Type B pancreatic cell (in vitro differentiated cells): ENCODE data around the gene DOCK1. TPM values are rescaled to one million over a fixed set of nuclear protein-coding genes. Genes with fewer than 3 reads are reported as not detected.

ENCODE experiments used
- DNase-seq: peaks from one replicate; pipeline ENCODE4 v3.0.0; 2021; ENCODE audit warnings: mixed read lengths; ENCODE audit not compliant: unreplicated experiment; ENCODE audit errors: extremely low spot score
- H3K27ac Mint-ChIP-seq: 2 replicates; pipeline ENCODE4 v1.8.0; 2021; ENCODE audit warnings: mild to moderate bottlenecking, mixed read lengths
- H3K27me3 Mint-ChIP-seq: 2 replicates; pipeline ENCODE4 v1.8.0; 2021; ENCODE audit warnings: mixed read lengths
- H3K36me3 Mint-ChIP-seq: 2 replicates; pipeline ENCODE4 v1.8.0; 2021; ENCODE audit warnings: mixed read lengths
- H3K4me1 Mint-ChIP-seq: one replicate; pipeline ENCODE4 v1.8.0; 2021; ENCODE audit warnings: mixed read lengths; ENCODE audit not compliant: unreplicated experiment
- H3K4me3 Mint-ChIP-seq: 2 replicates; pipeline ENCODE4 v1.8.0; 2021; ENCODE audit warnings: mild to moderate bottlenecking, mixed read lengths
- H3K9me3 Mint-ChIP-seq: 2 replicates; pipeline ENCODE4 v1.8.0; 2021; ENCODE audit warnings: mixed read lengths
- total RNA-seq: library from RNA; stranded (reverse); gene quantifications from 2 replicates; pipeline ENCODE4 v1.2.1, GENCODE V29; 2021; ENCODE audit warnings: low replicate concordance
- TF ChIP-seq, protein P1 (sequence below): fragments of 200-600 bp; sonication (generic); conservative IDR thresholded peaks from 2 replicates; pipeline ENCODE4 v1.5.0; 2021; ENCODE audit warnings: antibody characterized with exemption, mild to moderate bottlenecking

The DOCK1 gene
- total RNA-seq, 1 donor from 2014 or later, result 67.4 TPM

DNA sequence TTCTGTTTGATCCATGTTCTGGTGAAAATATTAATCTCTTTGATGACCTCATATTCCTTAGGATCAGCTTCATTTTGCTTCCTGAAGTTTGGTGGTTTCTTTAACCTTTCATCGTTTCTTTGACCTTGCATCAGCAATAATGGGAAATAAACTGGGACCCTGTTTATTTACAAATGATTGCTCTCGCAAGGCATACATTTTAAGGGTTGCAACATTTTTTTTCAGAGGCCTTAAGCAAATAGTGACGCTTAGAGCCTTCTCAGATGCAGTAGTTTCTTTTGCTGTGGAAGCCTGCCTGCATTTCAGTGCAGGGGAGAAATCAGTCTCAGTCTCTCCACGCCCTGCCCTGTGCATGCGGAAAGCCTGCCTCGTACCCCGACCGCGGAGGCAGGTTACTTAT lies 504.8 kb downstream of the DOCK1 start:
- Mint-ChIP-seq H3K27me3 (no peaks in the 10 kb centered on the region), H3K36me3 (peaks cover 17% of the 10 kb centered on the region), H3K4me3 (no peak overlapping the region), H3K27ac (no peak overlapping the region), H3K4me1 (peaks cover 31% of the 10 kb centered on the region), H3K9me3 (no peaks in the 10 kb centered on the region)
- no peak for DNase-seq
- TF ChIP-seq, protein P1, sequence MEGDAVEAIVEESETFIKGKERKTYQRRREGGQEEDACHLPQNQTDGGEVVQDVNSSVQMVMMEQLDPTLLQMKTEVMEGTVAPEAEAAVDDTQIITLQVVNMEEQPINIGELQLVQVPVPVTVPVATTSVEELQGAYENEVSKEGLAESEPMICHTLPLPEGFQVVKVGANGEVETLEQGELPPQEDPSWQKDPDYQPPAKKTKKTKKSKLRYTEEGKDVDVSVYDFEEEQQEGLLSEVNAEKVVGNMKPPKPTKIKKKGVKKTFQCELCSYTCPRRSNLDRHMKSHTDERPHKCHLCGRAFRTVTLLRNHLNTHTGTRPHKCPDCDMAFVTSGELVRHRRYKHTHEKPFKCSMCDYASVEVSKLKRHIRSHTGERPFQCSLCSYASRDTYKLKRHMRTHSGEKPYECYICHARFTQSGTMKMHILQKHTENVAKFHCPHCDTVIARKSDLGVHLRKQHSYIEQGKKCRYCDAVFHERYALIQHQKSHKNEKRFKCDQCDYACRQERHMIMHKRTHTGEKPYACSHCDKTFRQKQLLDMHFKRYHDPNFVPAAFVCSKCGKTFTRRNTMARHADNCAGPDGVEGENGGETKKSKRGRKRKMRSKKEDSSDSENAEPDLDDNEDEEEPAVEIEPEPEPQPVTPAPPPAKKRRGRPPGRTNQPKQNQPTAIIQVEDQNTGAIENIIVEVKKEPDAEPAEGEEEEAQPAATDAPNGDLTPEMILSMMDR, result no peak

DNA sequence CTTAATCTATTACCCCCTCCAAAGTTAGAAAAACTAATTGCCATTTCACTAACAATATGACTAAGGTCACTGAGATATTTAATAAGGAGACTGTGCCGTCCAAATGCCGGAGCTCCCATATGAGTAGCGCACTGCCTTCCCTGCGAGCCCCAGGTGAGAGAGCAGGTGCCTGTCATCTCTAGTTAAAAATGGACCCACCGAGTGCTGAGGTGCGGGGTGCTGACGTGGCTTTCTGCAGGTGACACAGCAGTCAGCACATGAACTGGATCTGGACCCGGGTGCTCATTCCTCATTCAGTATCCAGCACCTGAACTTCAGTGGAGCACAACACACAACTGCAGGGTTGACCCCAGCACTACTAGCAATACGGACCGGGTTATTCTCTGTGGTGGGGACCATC lies 505.8 kb downstream of the DOCK1 start:
- DNase-seq, result no peak
- H3K4me1 Mint-ChIP-seq, result peaks cover 31% of the 10 kb centered on the region
- H3K27me3 Mint-ChIP-seq, result no peaks in the 10 kb centered on the region
- no peak overlapping the region for H3K4me3 Mint-ChIP-seq
- H3K9me3 Mint-ChIP-seq, result no peaks in the 10 kb centered on the region
- TF ChIP-seq, protein P1, result no peak
- no peak overlapping the region for H3K27ac Mint-ChIP-seq
- H3K36me3 Mint-ChIP-seq, result peaks cover 18% of the 10 kb centered on the region

DNA sequence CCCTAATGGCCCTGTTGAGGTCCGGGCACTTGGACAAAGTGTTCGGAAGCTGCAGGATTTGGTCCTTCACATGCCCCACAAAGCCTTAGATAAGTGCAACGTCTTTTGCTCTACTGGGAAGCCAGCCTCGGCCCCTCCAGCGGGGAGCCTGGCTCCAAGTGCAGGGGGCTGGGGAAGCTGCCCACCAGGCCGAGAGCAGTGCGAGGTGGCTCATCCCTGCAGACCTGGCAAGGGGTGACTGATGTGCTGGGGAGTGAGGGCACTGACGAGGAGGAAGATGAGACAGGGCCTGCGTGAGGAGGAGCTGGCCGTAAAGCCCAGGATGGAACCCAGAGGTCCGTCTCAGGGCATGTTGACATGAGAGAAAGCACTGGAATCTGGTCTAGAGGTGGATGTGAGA lies 508.1 kb downstream of the DOCK1 start:
- no peak overlapping the region for H3K4me3 Mint-ChIP-seq
- no peaks in the 10 kb centered on the region for H3K9me3 Mint-ChIP-seq
- TF ChIP-seq, protein P1, result no peak
- no peak overlapping the region for H3K27ac Mint-ChIP-seq
- no peaks in the 10 kb centered on the region for H3K27me3 Mint-ChIP-seq
- H3K36me3 Mint-ChIP-seq, result peaks cover 17% of the 10 kb centered on the region
- DNase-seq, result no peak
- H3K4me1 Mint-ChIP-seq, result peaks cover 18% of the 10 kb centered on the region

- Mint-ChIP-seq H3K4me3 (no peak overlapping the region), H3K36me3 (peaks cover 16% of the 10 kb centered on the region), H3K4me1 (peaks cover 12% of the 10 kb centered on the region), H3K9me3 (no peaks in the 10 kb centered on the region), H3K27me3 (no peaks in the 10 kb centered on the region), H3K27ac (no peak overlapping the region)
- DNase-seq, result no peak
- TF ChIP-seq, protein P1, result no peak
Observed at GRCh38 chr10:127414024-127414423, 508.8 kb downstream of the DOCK1 start.

DNA sequence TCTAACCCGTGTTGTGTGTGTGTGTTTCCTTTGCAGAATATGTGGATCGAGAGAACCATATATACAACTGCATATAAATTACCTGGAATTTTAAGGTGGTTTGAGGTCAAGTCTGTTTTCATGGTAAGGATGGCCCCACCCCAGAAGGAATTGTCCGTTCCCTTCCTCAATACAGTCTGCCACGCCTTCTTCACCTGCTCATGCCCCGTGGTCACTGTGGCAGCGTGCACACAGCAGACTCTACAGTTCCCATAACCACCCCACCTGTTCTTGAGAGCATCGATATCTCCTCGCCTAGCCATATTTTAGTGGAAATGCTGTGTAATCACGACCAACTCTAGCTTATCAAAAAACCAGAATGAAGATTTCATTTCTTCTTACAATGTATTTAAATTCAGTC lies 509.9 kb downstream of the DOCK1 start:
- Mint-ChIP-seq H3K27me3 (no peaks in the 10 kb centered on the region), H3K9me3 (no peaks in the 10 kb centered on the region), H3K4me1 (peaks cover 5% of the 10 kb centered on the region), H3K36me3 (peaks cover 22% of the 10 kb centered on the region), H3K4me3 (no peak overlapping the region), H3K27ac (no peak overlapping the region)
- TF ChIP-seq, protein P1, result no peak
- no peak for DNase-seq
